MM.1S (cell line): ENCODE measurements around the gene CACNA1C.

Experiments
- DNase-seq: peaks from one replicate; pipeline ENCODE4 v3.0.0-alpha.2; 2015
- H2AFZ ChIP-seq: fragments of 300-600 bp; sonication (generic); 2 replicates; pipeline ENCODE4 v1.6.0; 2016; ENCODE audit warnings: antibody characterized with exemption, low read length
- H3F3A ChIP-seq: fragments of 300-600 bp; sonication (generic); 2 replicates; pipeline ENCODE4 v1.6.1; 2016; ENCODE audit warnings: mild to moderate bottlenecking, antibody characterized with exemption, low read length, moderate library complexity, mixed read lengths; ENCODE audit not compliant: insufficient read depth
- H3K27ac ChIP-seq: fragments of 300-600 bp; sonication (generic); 2 replicates; pipeline ENCODE4 v1.5.1; 2016; ENCODE audit warnings: mild to moderate bottlenecking, low read length
- H3K27me3 ChIP-seq: fragments of 300-600 bp; sonication (generic); replicated peaks from 2 replicates; pipeline ENCODE4 v1.6.0; 2016; ENCODE audit warnings: low read length; ENCODE audit not compliant: insufficient read depth
- H3K36me3 ChIP-seq: fragments of 300-600 bp; sonication (generic); replicated peaks from 2 replicates; pipeline ENCODE4 v1.6.1; 2016; ENCODE audit warnings: mild to moderate bottlenecking, low read length, mixed read lengths; ENCODE audit not compliant: insufficient read depth
- H3K4me1 ChIP-seq: fragments of 300-600 bp; sonication (generic); 2 replicates; pipeline ENCODE4 v1.6.1; 2016; ENCODE audit warnings: low read length, mixed read lengths
- H3K4me2 ChIP-seq: fragments of 300-600 bp; sonication (generic); 2 replicates; pipeline ENCODE4 v1.6.0; 2016; ENCODE audit warnings: low read depth, low read length
- H3K4me3 ChIP-seq: fragments of 300-600 bp; sonication (generic); 2 replicates; pipeline ENCODE4 v1.5.1; 2016; ENCODE audit warnings: low read length, mixed read lengths
- H3K79me2 ChIP-seq: fragments of 300-600 bp; sonication (generic); 2 replicates; pipeline ENCODE4 v1.6.1; 2016; ENCODE audit warnings: mixed run types, low read length, mixed read lengths
- H3K9ac ChIP-seq: fragments of 300-600 bp; sonication (generic); 2 replicates; pipeline ENCODE4 v1.6.1; 2016; ENCODE audit warnings: low read length, mixed read lengths
- H3K9me2 ChIP-seq: fragments of 300-600 bp; sonication (generic); replicated peaks from 2 replicates; pipeline ENCODE4 v1.6.1; 2016; ENCODE audit warnings: mild to moderate bottlenecking, low read length, mixed read lengths; ENCODE audit not compliant: insufficient read depth
- H3K9me3 ChIP-seq: fragments of 300-600 bp; sonication (generic); replicated peaks from 2 replicates; pipeline ENCODE4 v1.6.1; 2016; ENCODE audit warnings: mild to moderate bottlenecking, low read length, mixed read lengths; ENCODE audit not compliant: insufficient read depth
- H4K20me1 ChIP-seq: fragments of 300-600 bp; sonication (generic); 2 replicates; pipeline ENCODE4 v1.6.1; 2016; ENCODE audit warnings: mild to moderate bottlenecking, low read length, moderate library complexity, mixed read lengths; ENCODE audit not compliant: insufficient read depth
- EZH2 ChIP-seq: fragments of 300-600 bp; sonication (generic); optimal IDR thresholded peaks from 2 replicates; pipeline ENCODE3; 2017; ENCODE audit warnings: low read depth, mild to moderate bottlenecking, antibody characterized with exemption, low read length, mixed read lengths
- EZH2phosphoT487 ChIP-seq: fragments of 300-600 bp; sonication (generic); IDR thresholded peaks from 2 replicates; pipeline ENCODE4 v1.6.1; 2018; ENCODE audit warnings: antibody characterized with exemption, low read length
- TF ChIP-seq, protein P1 (sequence below): fragments of 300-600 bp; sonication (generic); IDR thresholded peaks from 2 replicates; pipeline ENCODE4 v1.5.1; 2016; ENCODE audit warnings: antibody characterized with exemption, low read length, mixed read lengths

Gene CACNA1C

DNA sequence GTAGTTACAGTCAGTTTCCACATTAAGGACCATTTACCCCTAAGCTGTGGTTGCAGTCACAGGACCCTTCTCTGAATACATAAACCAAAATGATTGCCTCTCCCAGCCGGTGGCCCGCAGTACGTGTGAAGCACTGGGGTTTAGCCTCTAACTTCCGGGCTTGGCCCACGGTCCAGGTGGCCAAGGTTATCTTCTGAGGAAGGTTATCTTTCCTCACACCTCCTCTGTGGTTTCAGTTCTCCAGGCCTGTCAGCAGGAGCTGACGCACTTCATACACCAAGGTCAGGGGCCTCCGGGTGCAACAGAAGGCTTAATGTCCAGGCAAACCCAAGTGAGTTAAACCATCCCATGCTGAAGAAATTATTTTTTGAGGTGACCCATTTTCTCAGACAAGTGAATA lies 451.0 kb downstream of the CACNA1C start:
- H3K36me3 ChIP-seq, result no peaks in the 10 kb centered on the region
- H3K4me3 ChIP-seq, result no peak overlapping the region
- H2AFZ ChIP-seq, result no peak overlapping the region
- no peaks in the 10 kb centered on the region for H3K4me1 ChIP-seq
- no peak overlapping the region for H3K4me2 ChIP-seq
- DNase-seq, result no peak
- no peaks in the 10 kb centered on the region for H3K79me2 ChIP-seq
- H3K9me3 ChIP-seq, result no peaks in the 10 kb centered on the region
- H3K27me3 ChIP-seq, result no peaks in the 10 kb centered on the region
- TF ChIP-seq, protein P1, sequence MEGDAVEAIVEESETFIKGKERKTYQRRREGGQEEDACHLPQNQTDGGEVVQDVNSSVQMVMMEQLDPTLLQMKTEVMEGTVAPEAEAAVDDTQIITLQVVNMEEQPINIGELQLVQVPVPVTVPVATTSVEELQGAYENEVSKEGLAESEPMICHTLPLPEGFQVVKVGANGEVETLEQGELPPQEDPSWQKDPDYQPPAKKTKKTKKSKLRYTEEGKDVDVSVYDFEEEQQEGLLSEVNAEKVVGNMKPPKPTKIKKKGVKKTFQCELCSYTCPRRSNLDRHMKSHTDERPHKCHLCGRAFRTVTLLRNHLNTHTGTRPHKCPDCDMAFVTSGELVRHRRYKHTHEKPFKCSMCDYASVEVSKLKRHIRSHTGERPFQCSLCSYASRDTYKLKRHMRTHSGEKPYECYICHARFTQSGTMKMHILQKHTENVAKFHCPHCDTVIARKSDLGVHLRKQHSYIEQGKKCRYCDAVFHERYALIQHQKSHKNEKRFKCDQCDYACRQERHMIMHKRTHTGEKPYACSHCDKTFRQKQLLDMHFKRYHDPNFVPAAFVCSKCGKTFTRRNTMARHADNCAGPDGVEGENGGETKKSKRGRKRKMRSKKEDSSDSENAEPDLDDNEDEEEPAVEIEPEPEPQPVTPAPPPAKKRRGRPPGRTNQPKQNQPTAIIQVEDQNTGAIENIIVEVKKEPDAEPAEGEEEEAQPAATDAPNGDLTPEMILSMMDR, result no peak
- no peak for TF ChIP-seq EZH2phosphoT487
- TF ChIP-seq EZH2, result no peak
- H3K27ac ChIP-seq, result no peak overlapping the region
- H3K9ac ChIP-seq, result no peak overlapping the region
- no peaks in the 10 kb centered on the region for H4K20me1 ChIP-seq
- no peaks in the 10 kb centered on the region for H3K9me2 ChIP-seq
- H3F3A ChIP-seq, result no peaks in the 10 kb centered on the region

DNA sequence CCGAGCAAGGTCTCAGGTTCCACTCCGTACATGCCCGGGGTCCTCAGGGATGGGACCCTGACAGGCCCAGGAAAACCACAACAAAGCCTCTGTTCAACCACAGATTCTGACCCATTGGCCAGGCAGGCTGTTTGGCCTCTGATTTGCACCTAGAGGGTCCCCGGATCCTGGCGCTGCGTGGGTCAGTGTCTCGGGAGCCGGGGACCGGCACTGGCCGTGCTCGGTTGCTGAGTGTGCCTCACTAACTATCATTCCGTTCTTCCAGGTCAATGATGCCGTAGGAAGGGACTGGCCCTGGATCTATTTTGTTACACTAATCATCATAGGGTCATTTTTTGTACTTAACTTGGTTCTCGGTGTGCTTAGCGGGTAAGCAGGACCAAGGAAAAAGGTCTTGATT lies 451.8 kb downstream of the CACNA1C start:
- H3K27ac ChIP-seq, result no peak overlapping the region
- H3K9me2 ChIP-seq, result no peaks in the 10 kb centered on the region
- no peaks in the 10 kb centered on the region for H3K4me1 ChIP-seq
- H3K4me3 ChIP-seq, result no peak overlapping the region
- no peaks in the 10 kb centered on the region for H4K20me1 ChIP-seq
- no peaks in the 10 kb centered on the region for H3F3A ChIP-seq
- TF ChIP-seq, protein P1, result no peak
- TF ChIP-seq EZH2, result no peak
- TF ChIP-seq EZH2phosphoT487, result no peak
- H3K79me2 ChIP-seq, result no peaks in the 10 kb centered on the region
- no peaks in the 10 kb centered on the region for H3K27me3 ChIP-seq
- no peak overlapping the region for H3K4me2 ChIP-seq
- no peaks in the 10 kb centered on the region for H3K9me3 ChIP-seq
- no peaks in the 10 kb centered on the region for H3K36me3 ChIP-seq
- no peak for DNase-seq
- no peak overlapping the region for H3K9ac ChIP-seq
- no peak overlapping the region for H2AFZ ChIP-seq

GRCh38 chr12:2507814-2508213 lies 455.0 kb downstream of the CACNA1C start:
- H3F3A ChIP-seq, result no peaks in the 10 kb centered on the region
- DNase-seq, result no peak
- no peak overlapping the region for H3K9ac ChIP-seq
- H3K36me3 ChIP-seq, result no peaks in the 10 kb centered on the region
- no peak overlapping the region for H3K4me2 ChIP-seq
- no peak overlapping the region for H2AFZ ChIP-seq
- H3K4me3 ChIP-seq, result no peak overlapping the region
- no peaks in the 10 kb centered on the region for H3K79me2 ChIP-seq
- no peak overlapping the region for H3K27ac ChIP-seq
- no peaks in the 10 kb centered on the region for H3K9me2 ChIP-seq
- H3K27me3 ChIP-seq, result no peaks in the 10 kb centered on the region
- no peaks in the 10 kb centered on the region for H4K20me1 ChIP-seq
- TF ChIP-seq, protein P1, result no peak
- TF ChIP-seq EZH2 (no peak), EZH2phosphoT487 (no peak)
- H3K9me3 ChIP-seq, result no peaks in the 10 kb centered on the region
- H3K4me1 ChIP-seq, result no peaks in the 10 kb centered on the region
